GM21576 (cell line): ENCODE results near the gene PLCB4.

ENCODE experiments used
- ATAC-seq: cut with Tn5 transposase; IDR thresholded peaks from one replicate; pipeline ENCODE4 v1.9.1; 2021; ENCODE audit warnings: mild to moderate bottlenecking, moderate library complexity; ENCODE audit not compliant: unreplicated experiment

The PLCB4 gene

GRCh38 chr20:9100691-9101090 lies 31.8 kb downstream of the PLCB4 start:
- no peak for ATAC-seq

DNA sequence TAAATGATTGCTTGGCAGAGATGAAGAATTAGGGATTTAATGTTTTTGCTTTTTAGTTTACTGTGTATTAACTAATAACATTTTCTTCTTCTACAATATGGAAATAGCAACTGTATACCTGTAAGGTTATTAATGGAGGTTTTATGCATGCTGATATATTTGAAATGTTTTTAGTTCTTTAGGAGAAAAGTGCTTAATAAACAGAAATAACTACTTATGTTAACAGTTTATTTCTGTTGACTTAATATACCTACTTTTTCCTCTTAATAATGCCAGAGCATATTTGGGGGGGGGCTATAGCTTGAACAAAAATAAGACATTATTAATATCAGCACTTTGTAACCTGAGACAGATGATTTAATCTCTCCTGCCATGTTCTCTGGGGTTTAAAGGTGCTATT lies 33.6 kb downstream of the PLCB4 start:
- ATAC-seq = no peak

DNA sequence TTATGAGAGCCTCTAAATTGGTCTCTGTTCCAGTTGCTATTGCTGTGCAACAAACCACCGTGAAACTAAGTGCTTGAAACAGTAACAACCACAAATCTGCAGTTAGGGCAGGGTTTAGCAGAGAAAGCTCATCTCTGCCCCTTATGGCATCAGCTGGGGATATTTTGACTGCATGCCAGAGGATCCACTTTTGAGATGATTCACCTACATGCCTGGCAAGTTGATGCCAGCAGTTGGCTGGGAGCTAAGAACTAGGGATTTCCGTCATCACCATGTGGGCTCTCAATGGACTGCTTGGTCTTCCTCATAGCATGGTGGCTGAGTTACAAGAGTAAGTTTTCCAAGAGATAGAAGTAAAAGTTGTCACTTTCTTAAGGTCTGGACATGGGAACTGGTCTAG lies 35.1 kb downstream of the PLCB4 start:
- no peak for ATAC-seq

- ATAC-seq = no peak
Observed at GRCh38 chr20:9108260-9108659, 39.4 kb downstream of the PLCB4 start.

- no peak for ATAC-seq
Observed at GRCh38 chr20:9109566-9109965, 40.7 kb downstream of the PLCB4 start.

GRCh38 chr20:9110365-9110764 lies 41.5 kb downstream of the PLCB4 start:
- ATAC-seq = no peak

GRCh38 chr20:9110916-9111432 lies 42.1 kb downstream of the PLCB4 start:
- no peak for ATAC-seq

DNA sequence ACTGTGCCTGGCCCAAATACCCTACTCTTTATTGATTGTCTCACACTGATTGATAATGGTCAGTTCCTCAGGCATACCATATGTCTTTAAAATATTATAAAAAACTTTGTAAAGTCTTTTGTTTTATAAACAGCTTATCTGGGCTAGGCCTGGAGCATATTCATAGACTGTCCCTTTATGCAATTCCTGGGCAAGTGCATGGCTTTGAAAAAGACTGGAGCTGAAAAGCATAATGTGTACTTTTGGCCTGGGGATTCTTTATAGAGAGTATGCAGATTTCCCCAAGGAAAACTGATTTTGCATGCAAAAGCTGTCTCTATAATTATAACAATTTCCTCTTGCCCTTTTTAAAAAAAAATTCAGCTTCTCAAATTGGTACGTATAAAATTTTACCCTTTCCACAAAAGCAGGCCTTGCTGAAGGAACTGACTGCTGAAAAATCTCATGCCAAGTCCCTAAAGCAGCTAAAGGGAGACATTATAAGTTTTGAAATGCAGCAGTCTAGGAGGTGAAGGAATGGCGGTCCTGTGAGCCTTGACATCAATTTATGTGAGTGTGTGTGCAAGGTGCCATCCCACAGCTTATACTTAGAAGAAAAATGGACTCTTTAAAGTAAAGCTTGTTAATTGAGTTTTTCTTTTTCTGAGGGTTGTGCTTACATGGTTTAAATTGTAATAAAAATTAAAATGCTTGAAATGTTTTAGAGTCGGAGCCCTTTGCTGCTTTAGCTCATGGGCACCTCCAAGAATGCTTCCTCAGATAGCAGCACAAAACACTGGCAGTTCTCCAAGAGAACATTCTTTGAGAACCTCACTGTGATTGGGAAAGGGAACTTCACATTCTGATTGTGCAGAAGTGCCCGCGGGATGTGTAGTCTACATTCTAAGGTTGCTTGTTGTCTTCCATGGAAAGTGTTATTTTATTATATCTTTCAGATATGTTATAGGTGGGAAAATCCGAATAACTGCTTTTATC lies 43.9 kb downstream of the PLCB4 start:
- ATAC-seq = no peak

DNA sequence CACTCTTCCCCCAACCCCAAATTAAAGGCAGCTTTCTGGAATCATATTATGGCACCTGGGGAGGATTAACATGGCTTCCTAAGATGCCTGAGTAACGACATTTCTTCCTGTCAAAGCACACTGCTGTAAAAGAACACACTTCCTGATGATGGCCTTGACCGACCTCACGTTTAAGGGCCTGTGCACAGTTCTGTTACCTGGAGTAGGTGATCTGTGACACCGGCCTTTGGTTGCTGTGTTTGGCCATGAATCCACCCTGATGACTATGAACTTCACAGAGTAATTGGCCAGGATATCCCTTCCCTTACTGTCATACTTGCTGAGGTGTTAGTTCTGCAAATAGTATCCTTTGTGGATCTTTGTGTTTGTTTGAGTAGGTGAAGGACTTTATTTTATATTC lies 45.8 kb downstream of the PLCB4 start:
- no peak for ATAC-seq

GRCh38 chr20:9117548-9117947 lies 48.7 kb downstream of the PLCB4 start:
- ATAC-seq = no peak

GRCh38 chr20:9119776-9120175 lies 50.9 kb downstream of the PLCB4 start:
- ATAC-seq = no peak

DNA sequence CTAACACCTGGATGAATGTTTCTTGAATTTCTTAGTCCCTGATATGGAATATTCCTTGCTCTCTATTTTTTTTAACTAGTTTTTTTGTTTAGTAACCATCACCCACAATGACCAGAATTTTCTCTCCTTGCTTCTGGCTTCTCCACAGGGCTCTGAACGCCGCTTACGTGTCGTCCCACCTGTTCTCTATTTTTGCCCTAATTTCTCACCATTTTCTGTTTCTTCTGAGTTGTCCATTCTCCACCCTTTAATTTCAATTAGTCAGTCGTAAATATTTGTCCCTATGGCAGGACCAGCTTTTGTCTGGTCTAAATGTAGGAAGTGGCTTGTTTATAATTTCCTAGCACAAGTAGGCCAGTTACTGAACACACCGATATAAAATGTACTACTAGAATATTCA lies 52.3 kb downstream of the PLCB4 start:
- no peak for ATAC-seq

DNA sequence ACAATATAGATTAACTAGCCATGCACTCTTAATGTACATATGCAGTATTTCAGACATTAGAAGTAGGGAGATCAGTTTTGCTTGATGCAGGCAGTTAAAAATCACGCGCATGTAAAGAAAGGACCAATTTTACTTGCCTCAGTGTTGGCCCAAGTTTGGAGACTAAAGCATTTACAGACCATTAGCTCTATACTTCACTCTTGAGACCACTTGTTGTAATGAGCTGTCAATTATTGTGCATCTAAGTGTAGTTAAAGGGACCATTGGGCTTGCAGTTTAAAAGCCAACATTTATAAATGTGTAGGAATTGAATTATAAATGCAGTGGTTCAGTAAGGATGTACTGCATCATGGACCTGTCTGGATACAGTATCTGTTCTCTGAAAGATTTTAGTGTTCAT lies 53.7 kb downstream of the PLCB4 start:
- ATAC-seq = no peak

DNA sequence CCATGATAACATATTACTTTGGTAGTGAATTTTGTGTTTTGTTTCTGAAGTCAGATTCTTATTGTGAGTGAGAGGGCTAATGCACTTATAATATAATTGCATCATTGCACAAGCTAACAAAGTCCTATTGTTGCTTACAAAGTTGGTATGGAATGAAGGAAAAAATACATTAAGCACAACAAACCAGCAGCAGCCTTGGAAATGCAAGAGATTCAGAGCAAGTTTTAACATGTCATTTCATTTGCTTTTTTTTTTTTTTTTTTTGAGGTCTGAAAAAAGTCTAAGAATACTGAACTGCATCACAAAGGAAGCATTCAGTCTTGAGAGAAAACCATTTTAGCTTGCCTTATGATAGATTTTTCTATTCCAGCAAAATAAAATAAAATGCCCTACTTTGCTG lies 57.6 kb downstream of the PLCB4 start:
- no peak for ATAC-seq

- no peak for ATAC-seq
Observed at GRCh38 chr20:9128568-9128967, 59.7 kb downstream of the PLCB4 start.

DNA sequence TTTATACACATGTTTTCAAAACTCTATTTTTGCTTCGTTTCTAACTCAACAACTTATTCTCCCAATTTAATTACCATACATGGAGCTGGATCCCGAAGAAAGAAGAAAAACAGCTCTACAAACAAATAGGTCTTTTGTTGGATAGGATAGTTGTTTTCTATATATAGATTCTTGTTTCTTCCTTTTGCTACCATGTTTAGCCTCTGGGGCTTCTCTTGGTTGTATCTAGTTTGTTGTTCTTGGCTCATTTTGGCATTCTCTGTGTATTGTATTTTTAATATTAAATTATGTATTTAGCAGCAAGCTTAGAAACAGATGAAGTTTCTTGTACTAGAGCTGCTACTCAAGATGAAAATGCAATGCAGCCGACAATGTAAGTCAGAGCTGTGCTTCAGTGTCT lies 60.9 kb downstream of the PLCB4 start:
- no peak for ATAC-seq

DNA sequence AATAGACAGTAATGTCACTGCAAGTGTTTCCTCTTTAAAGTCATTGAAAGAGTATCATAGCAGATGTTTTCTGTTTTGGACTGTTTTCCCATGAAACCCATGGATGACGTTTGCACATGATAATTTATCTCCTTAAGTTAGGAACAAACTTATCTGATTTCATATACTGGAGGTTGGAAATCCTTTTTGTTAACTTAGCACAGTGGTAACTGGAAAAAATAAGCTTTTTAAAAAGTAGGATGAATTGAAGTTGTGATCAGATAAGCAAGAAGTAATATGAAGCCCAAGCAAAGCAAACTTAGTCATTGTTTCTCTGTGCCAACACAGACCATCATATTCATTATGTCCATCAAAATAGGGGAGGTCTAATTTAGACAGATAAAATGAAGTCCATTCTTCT lies 61.6 kb downstream of the PLCB4 start:
- no peak for ATAC-seq

- no peak for ATAC-seq
Observed at GRCh38 chr20:9131841-9132240, 63.0 kb downstream of the PLCB4 start.

DNA sequence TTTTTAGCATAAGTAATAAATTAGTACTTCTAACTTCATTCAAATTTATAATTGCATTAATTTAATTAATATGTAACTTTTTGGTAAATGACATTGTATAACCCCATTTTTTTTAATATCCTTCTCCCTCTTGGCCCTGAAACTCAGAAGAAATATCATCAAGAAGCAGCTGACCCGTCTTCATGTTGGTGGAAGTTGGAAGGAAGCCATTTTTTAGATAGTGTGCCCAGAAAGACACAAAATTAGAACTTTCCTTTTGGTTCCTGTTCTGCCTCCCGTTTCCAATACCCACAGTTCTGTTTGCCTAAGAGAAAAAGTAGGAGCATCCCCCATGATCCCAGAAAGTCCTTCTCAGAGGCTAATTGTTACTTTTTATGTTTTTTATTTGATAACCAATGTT lies 65.5 kb downstream of the PLCB4 start:
- ATAC-seq = no peak

DNA sequence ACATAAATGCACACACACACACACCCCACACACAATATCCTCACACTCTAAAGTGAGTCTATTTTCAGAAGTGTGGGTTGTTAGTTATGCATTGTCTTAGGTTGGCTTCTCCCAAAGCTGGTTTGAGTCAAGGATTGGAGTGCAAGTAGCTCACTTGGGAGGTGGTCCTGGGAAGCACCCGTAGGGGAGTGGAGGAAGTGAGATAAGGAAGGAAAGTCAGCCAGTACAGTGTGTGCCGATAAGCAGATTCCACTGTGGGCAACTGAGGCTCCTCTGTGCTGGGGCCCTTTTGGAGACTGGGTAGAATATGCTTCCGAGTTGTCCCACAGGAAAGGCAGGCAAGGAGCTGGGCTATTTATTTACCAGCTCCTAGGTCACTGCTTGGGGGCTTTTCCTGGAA lies 67.2 kb downstream of the PLCB4 start:
- ATAC-seq = no peak

- no peak for ATAC-seq
Observed at GRCh38 chr20:9137001-9137400, 68.1 kb downstream of the PLCB4 start.

GRCh38 chr20:9139106-9139833 lies 70.4 kb downstream of the PLCB4 start:
- no peak for ATAC-seq
